DMS 273 (cell line): ENCODE results near the gene NOL8.

Source experiments
- DNase-seq: peaks from one replicate; lab custom pipeline; 2025; ENCODE audit not compliant: unreplicated experiment; lab: John Stamatoyannopoulos, UW

Gene NOL8

GRCh38 chr9:92312887-92313623 lies 12.1 kb downstream of the NOL8 start:
- no peak for DNase-seq

GRCh38 chr9:92310562-92310961 lies 14.6 kb downstream of the NOL8 start:
- no peak for DNase-seq

- DNase-seq, result peak; percentile 2
Observed at GRCh38 chr9:92308893-92309292, 16.3 kb downstream of the NOL8 start.

GRCh38 chr9:92300936-92301335 lies 24.2 kb downstream of the NOL8 start:
- DNase-seq, result no peak

- no peak for DNase-seq
Observed at GRCh38 chr9:92299116-92299515, 26.0 kb downstream of the NOL8 start.

GRCh38 chr9:92298036-92298435 lies 27.1 kb downstream of the NOL8 start:
- DNase-seq, result no peak

- no peak for DNase-seq
Observed at GRCh38 chr9:92297611-92298010, 27.5 kb downstream of the NOL8 start.

- peak; percentile 75 for DNase-seq
Observed at GRCh38 chr9:92295827-92296258, 29.3 kb downstream of the NOL8 start.

GRCh38 chr9:92295240-92295790 lies 29.8 kb downstream of the NOL8 start:
- DNase-seq, result peak; percentile 27

- DNase-seq, result peak; percentile 55
Observed at GRCh38 chr9:92294297-92294676, 30.9 kb downstream of the NOL8 start.

- peak; percentile 99 for DNase-seq
Observed at GRCh38 chr9:92293452-92294296, 31.5 kb downstream of the NOL8 start, which contains the start of gene IARS1. Gene IARS1, minus strand, starts transcription at chr9:92293697. Its CDS starts 4,278 bp downstream, at chr9:92289419.

GRCh38 chr9:92293075-92293354 lies 32.1 kb downstream of the NOL8 start:
- DNase-seq, result no peak

- peak; percentile 26 for DNase-seq
Observed at GRCh38 chr9:92292338-92293074, 32.6 kb downstream of the NOL8 start.

- DNase-seq, result no peak
Observed at GRCh38 chr9:92291577-92291976, 33.6 kb downstream of the NOL8 start.

GRCh38 chr9:92290785-92291429 lies 34.2 kb downstream of the NOL8 start:
- DNase-seq, result no peak

- DNase-seq, result no peak
Observed at GRCh38 chr9:92289708-92290390, 35.3 kb downstream of the NOL8 start.

- DNase-seq, result no peak
Observed at GRCh38 chr9:92279302-92279701, 45.8 kb downstream of the NOL8 start.

- no peak for DNase-seq
Observed at GRCh38 chr9:92278110-92278509, 47.0 kb downstream of the NOL8 start.

- DNase-seq, result no peak
Observed at GRCh38 chr9:92276331-92277032, 48.7 kb downstream of the NOL8 start.

- no peak for DNase-seq
Observed at GRCh38 chr9:92275541-92275940, 49.6 kb downstream of the NOL8 start.
